K562 (cell line): Measurements from ENCODE around the gene ABCA4. TPM values are rescaled to one million over a fixed set of nuclear protein-coding genes. Genes with fewer than 3 reads are reported as not detected.

Experiments
- ATAC-seq: fragments of 200-7000 bp; cut with Tn5 transposase; 3 replicates; pipeline ENCODE4 v1.9.1; 2020; ENCODE audit warnings: moderate library complexity
- BruUV-seq: library from RNA; stranded (reverse); fragments of 400-500 nt; replicated peaks from 2 replicates; lab custom pipeline; 2021; lab: Mats Ljungman, UMichigan
- CTCF ChIA-PET: fragments of 300-600 bp; formaldehyde crosslinking; extraction: SDS; loops from one replicate; lab custom pipeline; 2021; ENCODE audit warnings: low intra/inter-chr PET ratio; lab: Yijun Ruan, JAX
- POLR2A ChIA-PET: fragments of 300-600, 350-650 bp; sonication (Branson Sonifier 250); formaldehyde crosslinking; extraction: SDS; loops from one replicate; lab custom pipeline; 2021; ENCODE audit warnings: antibody characterized with exemption, inconsistent platforms; lab: Yijun Ruan, JAX
- DNase-seq, 4 experiments: peaks; one replicate each; pipeline versions ENCODE4 v3.0.0 to v3.0.0-alpha.2; 2011 to 2018; ENCODE audit warnings: low spot score in 3 of 4, mixed read lengths in 3 of 4; ENCODE audit errors: extremely low read depth in 1 of 4
- FAIRE-seq: peaks from 2 replicates; lab custom pipeline; 2011; peaks lifted over from hg19 to GRCh38; lab: Jason Lieb, UNC
- H2AFZ ChIP-seq: 2 replicates; pipeline ENCODE4 v1.6.0; 2011; ENCODE audit warnings: low read depth, low read length, control low read depth, inconsistent platforms
- H3K27ac ChIP-seq: fragments of 200-600 bp; 3 replicates; pipeline ENCODE4 v1.8.0; 2011; ENCODE audit warnings: low read depth, mild to moderate bottlenecking, control low read depth, inconsistent platforms, low read length, moderate library complexity, mixed read lengths; ENCODE audit errors: extremely low read depth
- H3K27me3 ChIP-seq, 2 experiments: fragments of 300-600 bp in 1 of 2; 2 replicates in 1 of 2; 3 replicates in 1 of 2; pipeline versions ENCODE4 v1.6.0 to v1.8.0; 2011; ENCODE audit warnings: inconsistent platforms in 2 of 2, low read length in 2 of 2, mild to moderate bottlenecking in 1 of 2, mixed read lengths in 1 of 2, moderate library complexity in 1 of 2; ENCODE audit not compliant: control insufficient read depth in 2 of 2, insufficient read depth in 2 of 2
- H3K36me3 ChIP-seq: fragments of 300-600 bp; 3 replicates; pipeline ENCODE4 v1.8.0; 2011; ENCODE audit warnings: mild to moderate bottlenecking, low read length, inconsistent platforms; ENCODE audit not compliant: control insufficient read depth, insufficient read depth
- H3K4me1 ChIP-seq, 2 experiments: fragments of 200-600 bp in 1 of 2; replicated peaks in 1 of 2; 2 replicates in 1 of 2; 3 replicates in 1 of 2; pipeline versions ENCODE4 v1.5.1 to v1.8.0; 2011; ENCODE audit warnings: inconsistent platforms in 2 of 2, low read length in 2 of 2, mild to moderate bottlenecking in 1 of 2, mixed read lengths in 1 of 2, moderate library complexity in 1 of 2; ENCODE audit not compliant: control insufficient read depth in 2 of 2, insufficient read depth in 2 of 2
- H3K4me2 ChIP-seq: 2 replicates; pipeline ENCODE4 v1.6.1; 2011; ENCODE audit warnings: low read length, control low read depth, inconsistent platforms, mixed read lengths; ENCODE audit not compliant: insufficient read depth
- H3K4me3 ChIP-seq: fragments of 200-600 bp; sonication (generic), shearing (Covaris generic); 2 replicates; pipeline ENCODE4 v1.5.1; 2016; ENCODE audit warnings: control low read depth, inconsistent platforms
- H3K79me2 ChIP-seq: fragments of 200-600 bp; 3 replicates; pipeline ENCODE4 v1.8.0; 2011; ENCODE audit warnings: low read length, inconsistent platforms; ENCODE audit not compliant: control insufficient read depth, insufficient read depth
- H3K9ac ChIP-seq, 2 experiments: 2 replicates each; pipeline versions ENCODE4 v1.6.0 to v1.6.1; 2011; ENCODE audit warnings: low read depth in 2 of 2, low read length in 2 of 2, control low read depth in 1 of 2, inconsistent platforms in 1 of 2, mild to moderate bottlenecking in 1 of 2, mixed read lengths in 1 of 2; ENCODE audit not compliant: insufficient read depth in 1 of 2
- H3K9me1 ChIP-seq: one replicate; pipeline ENCODE4 v1.6.0; 2011; ENCODE audit warnings: inconsistent platforms, mild to moderate bottlenecking, low read length, moderate library complexity; ENCODE audit not compliant: control insufficient read depth, insufficient read depth
- H3K9me3 ChIP-seq: replicated peaks from 2 replicates; pipeline ENCODE4 v1.5.1; 2011; ENCODE audit warnings: low read depth, low read length, inconsistent platforms; ENCODE audit not compliant: control insufficient read depth, insufficient read depth
- H4K20me1 ChIP-seq: replicated peaks from 2 replicates; pipeline ENCODE4 v1.6.1; 2011; ENCODE audit warnings: low read length, inconsistent platforms, mixed read lengths; ENCODE audit not compliant: control insufficient read depth, insufficient read depth
- CHD7 ChIP-seq: fragments of 200-600 bp; sonication (generic); IDR thresholded peaks from one replicate; pipeline ENCODE4 v1.6.1; 2012; ENCODE audit warnings: mild to moderate bottlenecking, low read depth, low read length, inconsistent platforms
- MCM2 ChIP-seq: fragments of 450-650 bp; IDR thresholded peaks from 2 replicates; pipeline ENCODE4 v1.6.1; 2017; ENCODE audit warnings: low read depth, mild to moderate bottlenecking
- NFIC ChIP-seq: fragments of 450-650 bp; IDR thresholded peaks from 2 replicates; pipeline ENCODE4 v1.6.1; 2017; ENCODE audit warnings: mild to moderate bottlenecking, inconsistent platforms
- NR2C2 ChIP-seq, 2 experiments: fragments of 200-800 bp in 1 of 2; sonication (Bioruptor generic) in 1 of 2; sonication (generic) in 1 of 2; formaldehyde crosslinking in 1 of 2; IDR thresholded peaks; 2 replicates each; pipeline versions ENCODE4 v1.6.1 to v1.8.0; 2016 to 2022; ENCODE audit warnings: mild to moderate bottlenecking in 1 of 2, missing compliant biosample characterization in 1 of 2, missing genetic modification characterization in 1 of 2, missing genetic modification reagents in 1 of 2
- ZNF668 ChIP-seq: fragments of 250-450 bp; sonication (Bioruptor Pico); IDR thresholded peaks from 2 replicates; pipeline ENCODE4 v1.8.0; 2022; ENCODE audit warnings: mild to moderate bottlenecking, inconsistent platforms
- ZNF830 ChIP-seq: fragments of 250-450 bp; sonication (Bioruptor Pico); IDR thresholded peaks from 2 replicates; pipeline ENCODE4 v1.5.0; 2021; ENCODE audit warnings: mild to moderate bottlenecking
- WGBS: fragments of 100-300 bp; shearing (Covaris generic); methylation state at CpG from one replicate; pipeline ENCODE4 v1.1.6; 2016; ENCODE audit warnings: low coverage, mixed read lengths; ENCODE audit not compliant: insufficient coverage; ENCODE audit errors: missing lambda C conversion rate; 5-methylcytosine and 5-hydroxymethylcytosine counted together
- in situ Hi-C: fragments of 300-500 bp; cut with MboI; formaldehyde crosslinking; loops from 4 replicates; pipeline ENCODE4 v1.15.0; 2018; ENCODE audit warnings: inconsistent platforms, mixed read lengths
- intact Hi-C: fragments of 100-400 bp; cut with micrococcal nuclease; formaldehyde crosslinking; loops from 2 replicates; pipeline ENCODE4 v1.14.2; 2022
- polyA plus RNA-seq, 8 experiments: library from polyadenylated mRNA; depleted of rRNA in 4 of 8; stranded (reverse) in 5 of 8; unstranded in 3 of 8; fragments of >200 nt; fragmentation: Nextera tagmentation in 2 of 8; fragmentation: Illumina TruSeq in 1 of 8; extraction: Ambion mirVana in 2 of 8; extraction: Trizol in 1 of 8; gene quantifications; 2 replicates each; pipeline versions ENCODE4 v1.2.1 to v1.2.3, GENCODE V29; 2011 to 2014; ENCODE audit warnings: inconsistent platforms in 1 of 8, missing spikeins in 1 of 8
- total RNA-seq, 7 experiments: library from RNA; depleted of rRNA in 6 of 7; stranded (reverse); fragments of >200 nt in 6 of 7; fragmentation: Illumina TruSeq in 2 of 7; extraction: Trizol in 2 of 7; gene quantifications; 2 replicates each; pipeline versions ENCODE4 v1.2.1 to v1.2.3, GENCODE V29; 2011 to 2021; ENCODE audit warnings: low replicate concordance in 1 of 7
- TF ChIP-seq, protein P1 (sequence below), 3 experiments: fragments of 200-800 bp in 1 of 3; fragments of 250-450 bp in 1 of 3; fragments of 450-650 bp in 1 of 3; sonication (Bioruptor Pico) in 1 of 3; sonication (Bioruptor generic) in 1 of 3; formaldehyde crosslinking in 1 of 3; IDR thresholded peaks; 2 replicates each; pipeline versions ENCODE4 v1.6.1 to v1.8.0; 2016 to 2022; ENCODE audit warnings: mild to moderate bottlenecking in 2 of 3, missing genetic modification characterization in 2 of 3, missing compliant biosample characterization in 1 of 3, moderate library complexity in 1 of 3

ABCA4 gene
- total and polyA plus RNA-seq, 9 of the 15 experiments (the other 6 are each of a cell fraction or from before 2014, with no cell fraction given) = 0.01 to 0.04 TPM; not detected in 7

- Histone ChIP-seq H4K20me1 (no peaks in the 10 kb centered on the region), H3K9me1 (no peaks in the 10 kb centered on the region), H3K4me1 (no peaks in the 10 kb centered on the region), H3K36me3 (no peaks in the 10 kb centered on the region), H3K79me2 (no peaks in the 10 kb centered on the region), H3K9me3 (no peaks in the 10 kb centered on the region; the same call in 1 of the 2 replicates), H3K27me3 (no peaks in the 10 kb centered on the region), H3K9ac (no peak overlapping the region), H3K4me3 (no peak overlapping the region), H2AFZ (no peak overlapping the region), H3K4me2 (no peak overlapping the region), H3K27ac (no peak overlapping the region)
- ChIA-PET CTCF (no interaction called here), POLR2A (interaction anchor here (0.7 kb wide), 1 partner anchor 97 kb away, joined by 5 read pairs; no protein-coding TSS in a partner anchor)
- 0% methylated on average over 1 of the region's 1 CpG for WGBS
- intact Hi-C loops = no loop called here
- in situ Hi-C loops = no loop called here
- ATAC-seq = no peak
- no TSS peak for BruUV-seq
- no peak for DNase-seq
- no peak for FAIRE-seq
- TF ChIP-seq ZNF668 (CRISPR knock-in tag) (no peak), CHD7 (no peak), NR2C2 (CRISPR knock-in tag; IDR thresholded peaks at IDR 0.05) (no peak), NR2C2 (tag; IDR thresholded peaks at IDR 0.05) (no peak), MCM2 (no peak), NFIC (no peak), ZNF830 (no peak)
- TF ChIP-seq, protein P1, sequence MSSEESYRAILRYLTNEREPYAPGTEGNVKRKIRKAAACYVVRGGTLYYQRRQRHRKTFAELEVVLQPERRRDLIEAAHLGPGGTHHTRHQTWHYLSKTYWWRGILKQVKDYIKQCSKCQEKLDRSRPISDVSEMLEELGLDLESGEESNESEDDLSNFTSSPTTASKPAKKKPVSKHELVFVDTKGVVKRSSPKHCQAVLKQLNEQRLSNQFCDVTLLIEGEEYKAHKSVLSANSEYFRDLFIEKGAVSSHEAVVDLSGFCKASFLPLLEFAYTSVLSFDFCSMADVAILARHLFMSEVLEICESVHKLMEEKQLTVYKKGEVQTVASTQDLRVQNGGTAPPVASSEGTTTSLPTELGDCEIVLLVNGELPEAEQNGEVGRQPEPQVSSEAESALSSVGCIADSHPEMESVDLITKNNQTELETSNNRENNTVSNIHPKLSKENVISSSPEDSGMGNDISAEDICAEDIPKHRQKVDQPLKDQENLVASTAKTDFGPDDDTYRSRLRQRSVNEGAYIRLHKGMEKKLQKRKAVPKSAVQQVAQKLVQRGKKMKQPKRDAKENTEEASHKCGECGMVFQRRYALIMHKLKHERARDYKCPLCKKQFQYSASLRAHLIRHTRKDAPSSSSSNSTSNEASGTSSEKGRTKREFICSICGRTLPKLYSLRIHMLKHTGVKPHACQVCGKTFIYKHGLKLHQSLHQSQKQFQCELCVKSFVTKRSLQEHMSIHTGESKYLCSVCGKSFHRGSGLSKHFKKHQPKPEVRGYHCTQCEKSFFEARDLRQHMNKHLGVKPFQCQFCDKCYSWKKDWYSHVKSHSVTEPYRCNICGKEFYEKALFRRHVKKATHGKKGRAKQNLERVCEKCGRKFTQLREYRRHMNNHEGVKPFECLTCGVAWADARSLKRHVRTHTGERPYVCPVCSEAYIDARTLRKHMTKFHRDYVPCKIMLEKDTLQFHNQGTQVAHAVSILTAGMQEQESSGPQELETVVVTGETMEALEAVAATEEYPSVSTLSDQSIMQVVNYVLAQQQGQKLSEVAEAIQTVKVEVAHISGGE (CRISPR knock-in tag; IDR thresholded peaks at IDR 0.05) = no peak
These were observed 23.9 kb upstream of the ABCA4 start for GRCh38 chr1:94144836-94145235.
